ENCODE data around the gene CCDC24.

GRCh38 chr1:43962324-43962723, 29.1 kb upstream of the CCDC24 start:
- no peak for TF ChIP-seq CTCF (IDR thresholded peaks at IDR 0.05; ENCODE audit: insufficient read depth, low read depth, low read length)
- TF ChIP-seq EZH2 (IDR thresholded peaks at IDR 0.05; ENCODE audit: insufficient read depth, low read length), result no peak
